ENCODE measurements around the gene TSPAN1.

DNA sequence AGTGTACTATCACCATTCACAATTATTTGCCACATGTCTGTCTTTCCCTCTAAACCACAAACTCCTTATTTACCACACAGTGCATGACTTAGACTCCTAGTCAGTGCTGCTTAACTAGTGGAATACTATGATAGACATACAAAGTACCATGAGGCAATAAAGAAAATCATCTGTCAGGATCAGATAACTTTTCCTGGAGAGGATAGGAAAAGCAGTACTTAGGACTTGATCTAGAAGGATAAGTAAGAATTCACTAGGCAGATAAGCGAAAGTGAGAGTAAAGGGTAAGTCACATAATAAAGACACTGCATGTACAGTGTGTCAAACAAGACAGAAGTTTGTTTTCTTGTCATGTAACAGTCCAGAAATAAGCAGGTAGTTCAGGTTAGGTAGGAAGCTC lies 21.2 kb upstream of the TSPAN1 start:
- TF ChIP-seq, protein P1, sequence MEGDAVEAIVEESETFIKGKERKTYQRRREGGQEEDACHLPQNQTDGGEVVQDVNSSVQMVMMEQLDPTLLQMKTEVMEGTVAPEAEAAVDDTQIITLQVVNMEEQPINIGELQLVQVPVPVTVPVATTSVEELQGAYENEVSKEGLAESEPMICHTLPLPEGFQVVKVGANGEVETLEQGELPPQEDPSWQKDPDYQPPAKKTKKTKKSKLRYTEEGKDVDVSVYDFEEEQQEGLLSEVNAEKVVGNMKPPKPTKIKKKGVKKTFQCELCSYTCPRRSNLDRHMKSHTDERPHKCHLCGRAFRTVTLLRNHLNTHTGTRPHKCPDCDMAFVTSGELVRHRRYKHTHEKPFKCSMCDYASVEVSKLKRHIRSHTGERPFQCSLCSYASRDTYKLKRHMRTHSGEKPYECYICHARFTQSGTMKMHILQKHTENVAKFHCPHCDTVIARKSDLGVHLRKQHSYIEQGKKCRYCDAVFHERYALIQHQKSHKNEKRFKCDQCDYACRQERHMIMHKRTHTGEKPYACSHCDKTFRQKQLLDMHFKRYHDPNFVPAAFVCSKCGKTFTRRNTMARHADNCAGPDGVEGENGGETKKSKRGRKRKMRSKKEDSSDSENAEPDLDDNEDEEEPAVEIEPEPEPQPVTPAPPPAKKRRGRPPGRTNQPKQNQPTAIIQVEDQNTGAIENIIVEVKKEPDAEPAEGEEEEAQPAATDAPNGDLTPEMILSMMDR (IDR thresholded peaks at IDR 0.05): no peak
- TF ChIP-seq POLR2A (IDR thresholded peaks at IDR 0.05): no peak
